ENCODE measurements around the gene TAX1BP3. TPM values are rescaled to one million over a fixed set of nuclear protein-coding genes. Genes with fewer than 3 reads are reported as not detected.

The TAX1BP3 gene
- total RNA-seq, 1 donor from 2014 or later = 82.8 TPM

- TF ChIP-seq, protein P1, sequence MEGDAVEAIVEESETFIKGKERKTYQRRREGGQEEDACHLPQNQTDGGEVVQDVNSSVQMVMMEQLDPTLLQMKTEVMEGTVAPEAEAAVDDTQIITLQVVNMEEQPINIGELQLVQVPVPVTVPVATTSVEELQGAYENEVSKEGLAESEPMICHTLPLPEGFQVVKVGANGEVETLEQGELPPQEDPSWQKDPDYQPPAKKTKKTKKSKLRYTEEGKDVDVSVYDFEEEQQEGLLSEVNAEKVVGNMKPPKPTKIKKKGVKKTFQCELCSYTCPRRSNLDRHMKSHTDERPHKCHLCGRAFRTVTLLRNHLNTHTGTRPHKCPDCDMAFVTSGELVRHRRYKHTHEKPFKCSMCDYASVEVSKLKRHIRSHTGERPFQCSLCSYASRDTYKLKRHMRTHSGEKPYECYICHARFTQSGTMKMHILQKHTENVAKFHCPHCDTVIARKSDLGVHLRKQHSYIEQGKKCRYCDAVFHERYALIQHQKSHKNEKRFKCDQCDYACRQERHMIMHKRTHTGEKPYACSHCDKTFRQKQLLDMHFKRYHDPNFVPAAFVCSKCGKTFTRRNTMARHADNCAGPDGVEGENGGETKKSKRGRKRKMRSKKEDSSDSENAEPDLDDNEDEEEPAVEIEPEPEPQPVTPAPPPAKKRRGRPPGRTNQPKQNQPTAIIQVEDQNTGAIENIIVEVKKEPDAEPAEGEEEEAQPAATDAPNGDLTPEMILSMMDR (IDR thresholded peaks at IDR 0.05) = no peak
- peaks cover 15% of the 10 kb centered on the region for H3K4me1 ChIP-seq
- H3K27me3 ChIP-seq (ENCODE audit: low read depth) = no peaks in the 10 kb centered on the region
- H3K36me3 ChIP-seq = peaks cover 65% of the 10 kb centered on the region
- H3K9me3 ChIP-seq = no peaks in the 10 kb centered on the region
- H3K4me3 ChIP-seq = no peak overlapping the region
- H3K27ac ChIP-seq = peak overlapping the region; percentile 53
- DNase-seq (no peak), ATAC-seq (peak in 1 of 2 donors; percentile 7)
- intact Hi-C loops (cut with DNase I) = no loop called here
Observed at GRCh38 chr17:3660311-3660891, 8.0 kb downstream of the TAX1BP3 start.

DNA sequence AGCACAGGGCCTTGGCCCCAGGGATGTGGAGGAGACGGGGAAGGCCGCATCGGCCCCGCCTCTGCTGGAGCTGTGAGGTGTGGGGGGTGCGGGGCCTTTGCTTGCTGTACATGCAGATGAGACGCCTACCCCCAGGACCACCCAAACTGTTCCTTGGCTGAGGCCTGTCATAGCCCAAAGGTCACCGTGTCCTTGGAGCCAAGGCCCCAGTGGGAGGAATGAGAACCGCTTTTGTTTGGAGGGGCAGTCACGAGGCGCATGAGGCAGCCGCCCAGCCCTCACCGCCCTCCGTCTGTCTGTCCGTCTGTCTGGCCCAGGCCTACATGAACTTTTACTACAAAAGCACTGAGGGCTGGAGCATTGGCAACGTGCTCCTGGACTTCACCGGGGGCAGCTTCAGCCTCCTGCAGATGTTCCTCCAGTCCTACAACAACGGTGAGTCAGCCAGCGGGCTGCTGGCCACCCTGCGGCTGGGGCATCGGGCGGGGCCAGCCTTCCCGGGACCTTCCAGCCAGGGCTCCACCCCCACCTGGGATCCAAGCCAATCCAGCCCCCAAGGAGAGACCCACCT, 8.8 kb downstream of the TAX1BP3 start:
- TF ChIP-seq, protein P1 (IDR thresholded peaks at IDR 0.05) = no peak
- Histone ChIP-seq H3K4me1 (peaks cover 15% of the 10 kb centered on the region), H3K4me3 (no peak overlapping the region), H3K36me3 (peaks cover 61% of the 10 kb centered on the region), H3K27me3 (ENCODE audit: low read depth) (no peaks in the 10 kb centered on the region), H3K9me3 (no peaks in the 10 kb centered on the region), H3K27ac (peak overlapping the region; percentile 53)
- ATAC-seq (peak; percentile 29 to 54), DNase-seq (no peak)
- intact Hi-C loops (cut with DNase I) = no loop called here

GRCh38 chr17:3658784-3659449, 9.5 kb downstream of the TAX1BP3 start:
- H3K27ac ChIP-seq = peak overlapping the region; percentile 53
- H3K36me3 ChIP-seq = peaks cover 54% of the 10 kb centered on the region
- intact Hi-C loops (cut with DNase I) = no loop called here
- peaks cover 15% of the 10 kb centered on the region for H3K4me1 ChIP-seq
- ATAC-seq (no peak), DNase-seq (no peak)
- H3K27me3 ChIP-seq (ENCODE audit: low read depth) = no peaks in the 10 kb centered on the region
- no peak overlapping the region for H3K4me3 ChIP-seq
- TF ChIP-seq, protein P1 (IDR thresholded peaks at IDR 0.05) = no peak
- no peaks in the 10 kb centered on the region for H3K9me3 ChIP-seq

DNA sequence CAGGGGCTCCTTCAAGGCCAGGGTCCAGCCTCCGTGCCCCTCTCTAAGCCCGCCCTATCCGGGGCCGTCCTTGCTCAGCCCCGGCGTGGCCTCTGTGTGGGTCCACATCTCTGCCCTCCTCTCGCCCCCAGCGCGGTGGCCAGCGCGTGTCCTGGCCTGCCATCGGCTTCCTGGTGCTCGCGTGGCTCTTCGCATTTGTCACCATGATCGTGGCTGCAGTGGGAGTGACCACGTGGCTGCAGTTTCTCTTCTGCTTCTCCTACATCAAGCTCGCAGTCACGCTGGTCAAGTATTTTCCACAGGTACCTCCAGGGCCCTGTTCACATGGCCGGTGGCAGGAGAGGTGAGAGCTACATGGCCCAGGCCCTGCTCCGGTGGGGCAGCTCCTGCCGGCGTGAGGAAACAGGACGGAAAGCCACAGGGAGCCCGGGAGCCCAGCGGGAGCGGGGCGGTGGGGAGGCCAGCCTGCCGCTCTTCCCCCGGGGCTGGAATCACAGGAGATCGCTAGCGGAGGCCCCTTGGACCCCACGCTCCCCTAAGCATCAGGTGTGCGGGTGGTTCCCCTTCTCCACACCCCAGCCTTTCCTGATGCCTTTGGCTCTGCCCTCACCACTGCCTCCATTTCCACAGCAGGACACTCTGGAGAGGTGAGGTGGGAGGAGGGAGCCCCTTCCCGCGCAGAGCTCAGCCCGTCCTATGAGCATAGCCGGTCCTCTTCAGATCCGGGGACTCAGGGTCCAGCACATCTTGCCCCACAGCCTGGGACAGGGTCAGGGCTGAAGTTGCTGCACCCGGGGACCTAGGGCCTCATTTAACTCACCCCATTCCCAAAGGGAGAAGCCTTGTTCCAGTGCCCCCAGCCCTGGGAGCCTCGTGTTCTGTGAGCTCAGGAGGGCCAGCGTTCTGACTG, 10.2 kb downstream of the TAX1BP3 start:
- DNase-seq = no peak
- Histone ChIP-seq H3K4me1 (peaks cover 15% of the 10 kb centered on the region), H3K27ac (no peak overlapping the region)

DNA sequence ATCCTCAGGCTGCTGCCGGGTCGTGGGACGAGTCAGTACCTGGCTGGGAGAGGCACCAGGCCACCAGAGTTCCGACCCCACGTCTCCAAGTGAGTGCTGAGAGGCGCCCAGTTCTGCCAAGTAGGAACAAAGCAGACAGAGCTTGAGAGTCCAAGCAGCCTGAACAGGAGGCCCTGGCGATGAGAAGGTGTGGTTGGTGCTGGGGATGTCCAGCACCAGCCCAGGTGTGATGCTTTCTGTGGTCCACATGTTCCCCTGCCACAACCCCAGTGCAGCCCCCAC, 10.8 kb downstream of the TAX1BP3 start:
- TF ChIP-seq, protein P1 (IDR thresholded peaks at IDR 0.05) = no peak
- intact Hi-C loops (cut with DNase I) = no loop called here
- DNase-seq (no peak), ATAC-seq (no peak)
- Histone ChIP-seq H3K4me1 (peaks cover 15% of the 10 kb centered on the region), H3K27me3 (ENCODE audit: low read depth) (no peaks in the 10 kb centered on the region), H3K4me3 (no peak overlapping the region), H3K9me3 (no peaks in the 10 kb centered on the region), H3K27ac (no peak overlapping the region), H3K36me3 (peaks cover 40% of the 10 kb centered on the region)

More for the DNA sequence above, 10.2 kb downstream of the TAX1BP3 start:
- TF ChIP-seq, protein P1 (IDR thresholded peaks at IDR 0.05) = no peak
- intact Hi-C loops (cut with DNase I) = no loop called here
- no peaks in the 10 kb centered on the region for H3K27me3 ChIP-seq (ENCODE audit: low read depth)
- H3K4me3 ChIP-seq = no peak overlapping the region
- H3K36me3 ChIP-seq = peaks cover 46% of the 10 kb centered on the region
- no peaks in the 10 kb centered on the region for H3K9me3 ChIP-seq
- ATAC-seq = no peak

Data from lower lobe of right lung (tissue), 2 donors.